Left cardiac atrium (tissue), 4 donors: ENCODE measurements around the gene KLK2. TPM values are rescaled to one million over a fixed set of nuclear protein-coding genes. Genes with fewer than 3 reads are reported as not detected.

Source experiments
- ATAC-seq, 2 donors: fragments of 200-7000 bp; cut with Tn5 transposase; one replicate each; pipeline ENCODE4 v1.9.1; 2020; ENCODE audit warnings: mild to moderate bottlenecking in 2 of 2, moderate library complexity in 2 of 2
- DNase-seq: peaks from one replicate; pipeline ENCODE4 v3.0.0-alpha.2; 2020
- intact Hi-C, 2 donors: fragments of 100-400 bp; cut with DNase I; formaldehyde crosslinking; loops; one replicate each; pipeline versions ENCODE4 v1.14.1 to v1.15.1; 2022 to 2023
- long read RNA-seq: library from polyadenylated mRNA; unstranded; transcript quantifications from one replicate; pipeline ENCODE4 v2.0.0, GENCODE V29; 2021
- total RNA-seq, 2 donors: library from RNA; stranded (reverse); fragmentation: NEBNext Ultra II Directional; extraction: Animal tissue kit (Norgen Biotek cat#: 25700); gene quantifications; one replicate each; pipeline ENCODE4 v1.2.1, GENCODE V29; 2021
- donor health status: DM: no; HTN: yes; CAD: no.
- donor health status: DM: no; HTN: yes; CAD: no; lungs with severe emphysema.
- donor health status: DM: yes; HTN: yes; CAD: no.
- donor health status: Dilated cardiomyopathy.

KLK2 gene
- not detected for total RNA-seq
- long read RNA-seq, result 0 reads

DNA sequence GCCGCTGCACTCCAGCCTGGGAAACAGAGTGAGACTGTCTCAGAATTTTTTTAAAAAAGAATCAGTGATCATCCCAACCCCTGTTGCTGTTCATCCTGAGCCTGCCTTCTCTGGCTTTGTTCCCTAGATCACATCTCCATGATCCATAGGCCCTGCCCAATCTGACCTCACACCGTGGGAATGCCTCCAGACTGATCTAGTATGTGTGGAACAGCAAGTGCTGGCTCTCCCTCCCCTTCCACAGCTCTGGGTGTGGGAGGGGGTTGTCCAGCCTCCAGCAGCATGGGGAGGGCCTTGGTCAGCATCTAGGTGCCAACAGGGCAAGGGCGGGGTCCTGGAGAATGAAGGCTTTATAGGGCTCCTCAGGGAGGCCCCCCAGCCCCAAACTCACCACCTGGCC is at the start of gene KLK2:
Gene KLK2 (plus strand): TSS at position 384 of the 400 bp plus-strand sequence. CDS start 35 bp downstream, outside the sequence.
- intact Hi-C loops, result no loop called here
- no peak for ATAC-seq

GRCh38 chr19:50826492-50827240 is 46.6 kb upstream of the KLK2 start:
- DNase-seq (no peak), ATAC-seq (no peak)
- intact Hi-C loops, result no loop called here

More for the DNA sequence above, at the start of gene KLK2:
- no peak for DNase-seq

DNA sequence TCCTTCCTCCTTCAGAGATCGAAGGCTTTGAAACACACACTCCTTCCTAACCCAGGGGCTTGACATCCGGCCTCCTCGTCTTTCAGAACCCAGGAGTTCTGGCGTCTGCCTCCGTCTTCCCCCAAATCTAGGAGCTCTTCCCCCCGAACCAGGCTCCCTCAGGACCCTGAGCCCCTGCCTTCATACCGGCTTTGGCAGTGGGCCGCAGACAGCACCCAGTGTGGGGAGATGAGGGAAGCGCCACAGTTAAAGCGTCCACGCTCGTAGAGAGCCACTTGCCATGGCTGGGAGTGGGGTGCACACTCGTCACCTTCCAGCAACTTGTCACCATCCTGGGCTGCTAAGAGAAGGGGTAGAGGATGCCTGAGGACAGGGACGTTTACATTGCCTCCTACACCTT is 45.8 kb upstream of the KLK2 start:
- DNase-seq (no peak), ATAC-seq (no peak)
- intact Hi-C loops, result no loop called here

- ATAC-seq (no peak), DNase-seq (no peak)
- intact Hi-C loops, result no loop called here
Observed at GRCh38 chr19:50829801-50830200, 43.4 kb upstream of the KLK2 start.

- DNase-seq, result no peak
- ATAC-seq, result no peak
- intact Hi-C loops, result no loop called here
Observed at GRCh38 chr19:50830266-50831025, 42.8 kb upstream of the KLK2 start.

GRCh38 chr19:50831026-50831396 is 42.2 kb upstream of the KLK2 start:
- intact Hi-C loops, result no loop called here
- ATAC-seq, result no peak
- no peak for DNase-seq

- no peak for ATAC-seq
Observed at GRCh38 chr19:50832666-50833065, 40.6 kb upstream of the KLK2 start.

GRCh38 chr19:50833117-50833801 is 40.0 kb upstream of the KLK2 start, which contains the start of gene KLK15:
TSS of gene KLK15 (minus strand) at chr19:50833574. CDS start at chr19:50831492, 2,082 bp downstream.
- intact Hi-C loops, result no loop called here
- DNase-seq, result no peak
- no peak for ATAC-seq

More at GRCh38 chr19:50832666-50833065, 40.6 kb upstream of the KLK2 start:
- intact Hi-C loops, result no loop called here
- no peak for DNase-seq

DNA sequence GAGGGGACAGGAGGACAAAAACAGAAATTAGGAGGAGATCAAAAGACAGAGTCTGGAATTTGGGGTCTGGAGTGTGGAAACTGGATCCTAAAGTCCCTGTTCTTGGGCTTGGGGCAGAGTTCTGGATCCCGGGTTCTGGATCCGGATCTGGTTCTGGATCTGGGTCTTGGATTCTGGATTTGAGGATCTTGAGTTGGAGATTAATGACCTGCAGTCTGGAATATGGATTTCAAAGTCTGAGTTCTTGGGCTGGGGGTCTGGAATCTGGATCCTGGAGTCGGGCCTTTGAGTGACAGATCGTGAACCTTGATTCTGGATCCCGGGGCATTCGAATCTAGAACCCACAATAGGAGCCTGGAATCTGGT is 39.5 kb upstream of the KLK2 start:
- no peak for DNase-seq

DNA sequence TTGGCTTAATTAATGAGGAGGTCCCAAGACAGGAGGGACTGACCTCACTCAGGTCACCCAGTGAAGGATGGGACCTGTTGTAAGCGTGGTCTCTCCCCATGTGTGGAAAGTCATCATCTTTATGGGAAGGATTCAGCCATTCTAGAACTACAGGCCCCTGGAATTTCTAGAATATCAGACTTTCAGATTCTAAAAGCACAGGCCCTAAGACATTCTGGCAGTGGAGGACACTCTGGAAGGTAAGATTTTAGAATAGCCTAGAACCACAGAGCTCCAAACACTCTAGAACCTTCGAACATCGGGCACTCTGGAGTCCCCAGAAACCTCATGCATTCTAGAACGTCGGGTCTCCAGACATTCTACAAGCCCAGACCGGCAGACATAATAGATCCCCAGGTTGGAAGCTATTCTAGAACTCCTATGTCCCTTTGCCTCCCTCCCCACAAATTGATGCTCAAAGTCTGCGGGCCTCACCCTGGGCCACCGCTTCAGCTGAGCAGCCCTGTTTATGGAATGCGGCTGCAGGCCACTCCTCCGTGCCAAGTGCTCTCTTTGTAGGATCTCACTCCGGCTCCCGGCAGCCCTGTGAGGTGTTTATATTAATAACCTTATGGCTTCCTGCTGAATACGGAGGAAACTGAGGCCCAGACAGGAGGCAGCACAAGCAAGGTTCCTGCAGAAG is 38.0 kb upstream of the KLK2 start:
- intact Hi-C loops, result no loop called here
- DNase-seq (no peak), ATAC-seq (peak in 1 of 2 donors; percentile 20)

More for the DNA sequence above, 39.5 kb upstream of the KLK2 start:
- no peak for ATAC-seq
- intact Hi-C loops, result no loop called here

- intact Hi-C loops, result no loop called here
- ATAC-seq (peak; percentile 89 to 98), DNase-seq (peak; percentile 78)
Observed at GRCh38 chr19:50835785-50836542, 37.3 kb upstream of the KLK2 start.

- intact Hi-C loops, result no loop called here
- DNase-seq (no peak), ATAC-seq (peak in 1 of 2 donors; percentile 5)
Observed at GRCh38 chr19:50836543-50837195, 36.6 kb upstream of the KLK2 start.

DNA sequence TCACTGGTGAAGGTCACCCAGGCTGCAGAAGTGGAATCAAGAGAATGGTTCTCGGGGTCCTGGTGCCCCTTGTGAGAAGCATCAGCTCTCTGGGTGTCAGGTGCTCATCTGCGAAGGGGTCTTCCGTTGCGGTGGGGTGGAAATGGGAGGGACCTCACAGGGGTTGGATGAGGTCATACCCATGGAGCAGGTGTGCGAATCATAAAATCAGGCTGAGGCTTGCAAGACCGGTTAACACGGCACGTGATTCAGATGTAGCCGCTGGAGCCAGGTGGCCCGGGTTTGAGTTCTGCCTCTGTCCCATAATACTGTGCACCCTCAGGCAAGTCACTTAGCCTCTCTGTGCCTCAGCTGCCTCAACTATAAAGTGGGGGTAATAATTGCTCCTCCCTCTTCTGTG is 35.9 kb upstream of the KLK2 start:
- ATAC-seq (no peak), DNase-seq (no peak)
- intact Hi-C loops, result no loop called here

DNA sequence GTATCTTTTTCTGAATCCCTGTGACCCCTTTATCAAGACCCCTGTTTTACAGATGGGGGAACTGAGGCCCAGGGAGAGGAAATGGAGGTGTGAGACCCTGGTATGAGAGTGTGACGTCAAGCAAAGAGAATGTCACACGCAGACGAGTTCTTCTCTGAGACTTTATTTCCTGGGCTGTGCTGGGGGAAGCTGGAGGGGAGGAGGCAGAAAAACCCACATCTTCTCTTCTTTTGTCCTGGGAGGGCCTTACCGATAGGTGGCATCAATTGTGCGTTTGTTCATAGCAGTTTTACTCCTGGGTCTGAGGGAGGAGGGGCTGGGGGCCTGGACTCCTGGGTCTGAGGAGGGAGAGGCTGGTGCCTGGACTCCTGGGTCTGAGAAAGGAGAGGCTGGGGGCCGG is 35.0 kb upstream of the KLK2 start:
- DNase-seq (no peak), ATAC-seq (no peak)
- intact Hi-C loops, result no loop called here

- DNase-seq (no peak), ATAC-seq (no peak)
- intact Hi-C loops, result no loop called here
Observed at GRCh38 chr19:50839712-50840655, 33.3 kb upstream of the KLK2 start.

- no peak for DNase-seq
- no peak for ATAC-seq
- intact Hi-C loops, result no loop called here
Observed at GRCh38 chr19:50842130-50842529, 31.1 kb upstream of the KLK2 start.

GRCh38 chr19:50843205-50843604 is 30.0 kb upstream of the KLK2 start:
- intact Hi-C loops, result no loop called here
- ATAC-seq (no peak), DNase-seq (no peak)
